Sigmoid colon (tissue), 7 donors: Measurements from ENCODE around the gene PPM1J. TPM values are rescaled to one million over a fixed set of nuclear protein-coding genes. Genes with fewer than 3 reads are reported as not detected.

Experiments
- DNase-seq: peaks from one replicate; pipeline ENCODE4 v3.0.0-alpha.2; 2019
- H3K27ac ChIP-seq, 4 donors: fragments of 200-600 bp; sonication (generic); one replicate each; pipeline ENCODE4 v1.5.1; 2016 to 2019; ENCODE audit warnings: mild to moderate bottlenecking in 1 of 4
- H3K27me3 ChIP-seq, 3 donors: fragments of 200-600 bp; sonication (generic); one replicate each; pipeline ENCODE4 v1.5.1; 2019; ENCODE audit warnings: mild to moderate bottlenecking in 1 of 3
- H3K36me3 ChIP-seq, 4 donors: fragments of 200-600 bp; sonication (generic); one replicate each; pipeline ENCODE4 v1.5.1; 2016 to 2019
- H3K4me1 ChIP-seq, 4 donors: fragments of 200-600 bp; sonication (generic); one replicate each; pipeline ENCODE4 v1.5.1; 2017 to 2019
- H3K4me3 ChIP-seq, 4 donors: fragments of 200-600 bp; sonication (generic); one replicate each; pipeline ENCODE4 v1.5.1; 2017 to 2019; ENCODE audit warnings: mild to moderate bottlenecking in 2 of 4, moderate library complexity in 1 of 4
- H3K9me3 ChIP-seq, 4 donors: fragments of 200-600 bp in 3 of 4; sonication (generic) in 3 of 4; one replicate each; pipeline versions ENCODE4 v1.5.1 to v1.6.1; 2013 to 2019
- CTCF ChIP-seq, 4 experiments: fragments of 450-650 bp in 3 of 4; fragments of 200-600 bp in 1 of 4; IDR thresholded peaks; one replicate each; pipeline ENCODE4 v1.5.1; 2016 to 2019; ENCODE audit warnings: antibody characterized with exemption in 4 of 4, mild to moderate bottlenecking in 3 of 4, moderate library complexity in 2 of 4
- EP300 ChIP-seq, 4 donors: sonication (generic); formaldehyde crosslinking; IDR thresholded peaks; one replicate each; pipeline ENCODE4 v1.6.1; 2017; ENCODE audit warnings: antibody characterized with exemption in 4 of 4
- POLR2A ChIP-seq, 2 donors: fragments of 450-650 bp; IDR thresholded peaks; one replicate each; pipeline ENCODE4 v1.6.1; 2016; ENCODE audit warnings: antibody characterized with exemption in 2 of 2, mild to moderate bottlenecking in 2 of 2, moderate library complexity in 2 of 2
- POLR2AphosphoS5 ChIP-seq, 4 donors: sonication (generic); formaldehyde crosslinking; IDR thresholded peaks; one replicate each; pipeline ENCODE4 v1.6.1; 2017; ENCODE audit warnings: antibody characterized with exemption in 4 of 4
- WGBS, 2 donors: extraction: QIAGEN DNeasy Blood & Tissue Kit; methylation state at CpG; one replicate each; pipeline ENCODE4 v1.1.7; 2013; 5-methylcytosine and 5-hydroxymethylcytosine counted together
- intact Hi-C: fragments of 100-400 bp; cut with DNase I; formaldehyde crosslinking; loops from one replicate; pipeline ENCODE4 v1.15.1; 2023
- polyA plus RNA-seq, 3 donors: library from polyadenylated mRNA; stranded (reverse); fragments of 200-250 nt; gene quantifications; one replicate each; pipeline ENCODE4 v1.2.3, GENCODE V29; 2013
- total RNA-seq, 4 donors: library from RNA; depleted of rRNA; stranded (reverse); fragments of >200 nt; gene quantifications; one replicate each; pipeline ENCODE4 v1.1.0, GENCODE V29; 2016
- donor health status: healthy with polysubstance abuse.
- donor health status: Bipolar disorder and iron deficiency.
- donor health status: healthy.

The PPM1J gene
- total and polyA plus RNA-seq, 7 donors, result 0.36 to 2.5 (median 1.3) TPM

- WGBS, 2 donors, result 31 to 35% methylated on average over 7 of the region's 7 CpGs
- Histone ChIP-seq H3K9me3 (no peaks in the 10 kb centered on the region), H3K4me3 (no peak overlapping the region), H3K36me3 (peaks cover 0 to 58% (median 14%) of the 10 kb centered on the region in 4 donors), H3K4me1 (peaks cover 0 to 74% (median 68%) of the 10 kb centered on the region in 4 donors), H3K27me3 (no peaks in the 10 kb centered on the region), H3K27ac (peak overlapping the region; percentile 98 to 99 (median 98))
- intact Hi-C loops, result no loop called here
- DNase-seq, result peak; percentile 99
- TF ChIP-seq POLR2A (IDR thresholded peaks at IDR 0.05), result no peak
- TF ChIP-seq POLR2AphosphoS5 (IDR thresholded peaks at IDR 0.05), result peak; percentile 17 to 78 (median 70)
- peak in 1 of 4 donors; percentile 4 for TF ChIP-seq EP300 (IDR thresholded peaks at IDR 0.05)
- peak in 1 of 4 experiments; percentile 29 for TF ChIP-seq CTCF (IDR thresholded peaks at IDR 0.05)
These were observed 14.6 kb downstream of the PPM1J start for GRCh38 chr1:112700290-112701226.

GRCh38 chr1:112699425-112700144 is 15.5 kb downstream of the PPM1J start:
- no peak for DNase-seq
- WGBS, 2 donors, result 55 to 78% methylated on average over 13 of the region's 13 CpGs
- Histone ChIP-seq H3K4me1 (peaks cover 0 to 66% (median 59%) of the 10 kb centered on the region in 4 donors), H3K4me3 (no peak overlapping the region), H3K27ac (peak overlapping the region; percentile 98 to 99 (median 98)), H3K36me3 (peaks cover under 1 to 68% (median 24%) of the 10 kb centered on the region in 4 donors), H3K9me3 (no peaks in the 10 kb centered on the region), H3K27me3 (no peaks in the 10 kb centered on the region)
- intact Hi-C loops, result no loop called here
- TF ChIP-seq CTCF (IDR thresholded peaks at IDR 0.05) (no peak), EP300 (IDR thresholded peaks at IDR 0.05) (no peak), POLR2AphosphoS5 (IDR thresholded peaks at IDR 0.05) (no peak), POLR2A (IDR thresholded peaks at IDR 0.05) (no peak)

GRCh38 chr1:112698366-112699310 is 16.5 kb downstream of the PPM1J start:
- peak overlapping the region; percentile 98 to 99 (median 98) for H3K27ac ChIP-seq
- H3K36me3 ChIP-seq, result peaks cover 10 to 77% (median 32%) of the 10 kb centered on the region in 4 donors
- peaks cover 0 to 56% (median 50%) of the 10 kb centered on the region in 4 donors for H3K4me1 ChIP-seq
- 21 to 64% methylated on average over 17 of the region's 17 CpGs for WGBS, 2 donors
- H3K9me3 ChIP-seq, result no peaks in the 10 kb centered on the region
- H3K27me3 ChIP-seq, result no peaks in the 10 kb centered on the region
- no peak for TF ChIP-seq EP300 (IDR thresholded peaks at IDR 0.05)
- peak in 2 of 4 donors; percentile 12 to 17 for TF ChIP-seq POLR2AphosphoS5 (IDR thresholded peaks at IDR 0.05)
- DNase-seq, result no peak
- no peak overlapping the region for H3K4me3 ChIP-seq
- intact Hi-C loops, result no loop called here

GRCh38 chr1:112697781-112698201 is 17.3 kb downstream of the PPM1J start:
- WGBS, 2 donors, result 91 to 96% methylated on average over 9 of the region's 9 CpGs
- no peak for TF ChIP-seq EP300 (IDR thresholded peaks at IDR 0.05)
- TF ChIP-seq POLR2AphosphoS5 (IDR thresholded peaks at IDR 0.05), result no peak
- TF ChIP-seq POLR2A (IDR thresholded peaks at IDR 0.05), result no peak
- TF ChIP-seq CTCF (IDR thresholded peaks at IDR 0.05), result no peak
- Histone ChIP-seq H3K36me3 (peaks cover 12 to 77% (median 36%) of the 10 kb centered on the region in 4 donors), H3K9me3 (no peaks in the 10 kb centered on the region), H3K27ac (peak overlapping the region; percentile 18 to 99 (median 98)), H3K27me3 (no peaks in the 10 kb centered on the region), H3K4me3 (no peak overlapping the region), H3K4me1 (peaks cover 0 to 48% (median 41%) of the 10 kb centered on the region in 4 donors)
- intact Hi-C loops, result no loop called here
- no peak for DNase-seq
